Caco-2 (cell line): ENCODE results near the gene TMEM255B. TPM values are rescaled to one million over a fixed set of nuclear protein-coding genes. Genes with fewer than 3 reads are reported as not detected.

Experiments used
- BruUV-seq: library from RNA; stranded (reverse); fragments of 400-500 nt; replicated peaks from 2 replicates; lab custom pipeline; 2021; lab: Mats Ljungman, UMichigan
- CTCF ChIA-PET: fragments of 300-600 bp; sonication (Branson Sonifier 250); formaldehyde crosslinking; loops from one replicate; lab custom pipeline; 2022; ENCODE audit warnings: antibody characterized with exemption; lab: Charles Lee
- POLR2A ChIA-PET: fragments of 300-600 bp; sonication (Branson Sonifier 250); formaldehyde crosslinking; loops from one replicate; lab custom pipeline; 2022; ENCODE audit warnings: antibody characterized with exemption; lab: Charles Lee
- DNase-seq, 2 experiments: peaks; one replicate each; pipeline versions ENCODE4 v3.0.0 to v3.0.0-alpha.2; 2020 to 2022
- H3K27me3 ChIP-seq: replicated peaks from 2 replicates; pipeline ENCODE4 v1.6.0; 2011; ENCODE audit warnings: low read length; ENCODE audit not compliant: control insufficient read depth, insufficient read depth
- H3K36me3 ChIP-seq: 2 replicates; pipeline ENCODE4 v1.5.1; 2011; ENCODE audit warnings: low read length; ENCODE audit not compliant: control insufficient read depth, insufficient read depth
- H3K4me1 ChIP-seq: fragments of 250-450 bp; sonication (Bioruptor Pico); 2 replicates; pipeline ENCODE4 v1.5.1; 2020; ENCODE audit warnings: mild to moderate bottlenecking
- H3K4me3 ChIP-seq: 2 replicates; pipeline ENCODE4 v1.5.1; 2011; ENCODE audit warnings: low read depth, mild to moderate bottlenecking, control low read depth, low read length
- H3K9me3 ChIP-seq: fragments of 250-450 bp; sonication (Bioruptor Pico); 2 replicates; pipeline ENCODE4 v1.5.1; 2020; ENCODE audit warnings: mild to moderate bottlenecking, moderate library complexity
- H3K27ac Mint-ChIP-seq: one replicate; pipeline ENCODE4 v1.8.0; 2022; ENCODE audit warnings: mixed read lengths; ENCODE audit not compliant: unreplicated experiment
- H3K27me3 Mint-ChIP-seq: one replicate; pipeline ENCODE4 v1.8.0; 2022; ENCODE audit warnings: mixed read lengths; ENCODE audit not compliant: insufficient read depth, unreplicated experiment
- H3K36me3 Mint-ChIP-seq: one replicate; pipeline ENCODE4 v1.8.0; 2022; ENCODE audit warnings: mild to moderate bottlenecking, mixed read lengths; ENCODE audit not compliant: insufficient read depth, unreplicated experiment
- H3K4me1 Mint-ChIP-seq: one replicate; pipeline ENCODE4 v1.8.0; 2022; ENCODE audit warnings: low read depth, mixed read lengths; ENCODE audit not compliant: unreplicated experiment
- H3K4me3 Mint-ChIP-seq: one replicate; pipeline ENCODE4 v1.8.0; 2022; ENCODE audit warnings: mild to moderate bottlenecking, moderate library complexity, mixed read lengths; ENCODE audit not compliant: unreplicated experiment
- H3K9me3 Mint-ChIP-seq: one replicate; pipeline ENCODE4 v1.8.0; 2022; ENCODE audit warnings: mixed read lengths; ENCODE audit not compliant: unreplicated experiment
- CTCF ChIP-seq, 2 experiments: fragments of 200-600 bp in 1 of 2; IDR thresholded peaks; 1 replicate in 1 of 2; 2 replicates in 1 of 2; pipeline versions ENCODE4 v1.5.1 to v1.8.0; 2011 to 2022; ENCODE audit warnings: antibody characterized with exemption in 1 of 2, control low read depth in 1 of 2, inconsistent platforms in 1 of 2, low read depth in 1 of 2, low read length in 1 of 2, mild to moderate bottlenecking in 1 of 2, moderate library complexity in 1 of 2; ENCODE audit not compliant: insufficient read depth in 1 of 2, severe bottlenecking in 1 of 2, unreplicated experiment in 1 of 2
- intact Hi-C: fragments of 100-400 bp; cut with micrococcal nuclease; formaldehyde crosslinking; loops from one replicate; pipeline ENCODE4 v1.10.0; 2022; ENCODE audit not compliant: unreplicated experiment
- total RNA-seq: library from RNA; stranded (reverse); gene quantifications from 2 replicates; pipeline ENCODE4 v1.2.3, GENCODE V29; 2022

TMEM255B gene
- total RNA-seq, 1 experiment from 2014 or later = 0.82 TPM

- peaks cover 21% of the 10 kb centered on the region for H3K4me1 Mint-ChIP-seq
- Histone ChIP-seq H3K36me3 (no peaks in the 10 kb centered on the region; the same call in 1 of the 2 replicates), H3K4me3 (no peak overlapping the region), H3K9me3 (no peaks in the 10 kb centered on the region), H3K4me1 (peaks cover 40% of the 10 kb centered on the region), H3K27me3 (no peaks in the 10 kb centered on the region)
- peak overlapping the region; percentile 65 for H3K27ac Mint-ChIP-seq
- no peak for TF ChIP-seq CTCF (IDR thresholded peaks at IDR 0.05; ENCODE audit: insufficient read depth in 1 of 2, low read depth in 1 of 2, low read length in 1 of 2, severe bottlenecking in 1 of 2, unreplicated experiment in 1 of 2)
- no peaks in the 10 kb centered on the region for H3K9me3 Mint-ChIP-seq
- intact Hi-C loops = loop anchor here (1.0 to 5.0 kb wide), 2 partner anchors 42 to 368 kb away; no protein-coding TSS in a partner anchor
- no peaks in the 10 kb centered on the region for H3K27me3 Mint-ChIP-seq
- H3K36me3 Mint-ChIP-seq = peaks cover 12% of the 10 kb centered on the region
- ChIA-PET POLR2A (no interaction called here), CTCF (no interaction called here)
- DNase-seq = no peak
- BruUV-seq = no TSS peak
- peak overlapping the region; percentile 63 for H3K4me3 Mint-ChIP-seq
These were observed 100.5 kb downstream of the TMEM255B start for GRCh38 chr13:113859311-113860050.

- peaks cover 44% of the 10 kb centered on the region for H3K4me1 ChIP-seq
- TF ChIP-seq CTCF (IDR thresholded peaks at IDR 0.05; ENCODE audit: insufficient read depth in 1 of 2, low read depth in 1 of 2, low read length in 1 of 2, severe bottlenecking in 1 of 2, unreplicated experiment in 1 of 2) = no peak
- no TSS peak for BruUV-seq
- DNase-seq = peak; percentile 70 to 81
- ChIA-PET CTCF (no interaction called here), POLR2A (no interaction called here)
- Mint-ChIP-seq H3K4me1 (peaks cover 21% of the 10 kb centered on the region), H3K4me3 (peak overlapping the region; percentile 63), H3K27me3 (no peaks in the 10 kb centered on the region), H3K9me3 (no peaks in the 10 kb centered on the region), H3K27ac (peak overlapping the region; percentile 65), H3K36me3 (peaks cover 12% of the 10 kb centered on the region)
- H3K4me3 ChIP-seq = no peak overlapping the region
- no peaks in the 10 kb centered on the region for H3K9me3 ChIP-seq
- no peaks in the 10 kb centered on the region for H3K27me3 ChIP-seq
- H3K36me3 ChIP-seq = no peaks in the 10 kb centered on the region
- intact Hi-C loops = loop anchor here (1.0 to 5.0 kb wide), 2 partner anchors 43 to 367 kb away; no protein-coding TSS in a partner anchor
These were observed 101.1 kb downstream of the TMEM255B start for GRCh38 chr13:113860051-113860664.

- Mint-ChIP-seq H3K4me1 (peaks cover 21% of the 10 kb centered on the region), H3K9me3 (no peaks in the 10 kb centered on the region)
These were observed 101.8 kb downstream of the TMEM255B start for GRCh38 chr13:113860665-113861432.

More at GRCh38 chr13:113860665-113861432, 101.8 kb downstream of the TMEM255B start:
- Histone ChIP-seq H3K36me3 (no peaks in the 10 kb centered on the region), H3K4me3 (peak overlapping the region; percentile 4), H3K4me1 (peaks cover 44% of the 10 kb centered on the region), H3K9me3 (no peaks in the 10 kb centered on the region), H3K27me3 (no peaks in the 10 kb centered on the region)
- intact Hi-C loops = loop anchor here (1.0 to 5.0 kb wide), 2 partner anchors 44 to 366 kb away; no protein-coding TSS in a partner anchor
- no TSS peak for BruUV-seq
- Mint-ChIP-seq H3K4me3 (peak overlapping the region; percentile 63), H3K36me3 (peaks cover 12% of the 10 kb centered on the region), H3K27me3 (no peaks in the 10 kb centered on the region), H3K27ac (peak overlapping the region; percentile 65)
- POLR2A ChIA-PET = no interaction called here
- no peak for TF ChIP-seq CTCF (IDR thresholded peaks at IDR 0.05; ENCODE audit: insufficient read depth in 1 of 2, low read depth in 1 of 2, low read length in 1 of 2, severe bottlenecking in 1 of 2, unreplicated experiment in 1 of 2)
- CTCF ChIA-PET = no interaction called here
- peak; percentile 91 to 93 for DNase-seq
